Measurements from ENCODE around the gene STRA8. TPM values are rescaled to one million over a fixed set of nuclear protein-coding genes. Genes with fewer than 3 reads are reported as not detected.

STRA8 gene
- total RNA-seq, 1 experiment from 2014 or later, result not detected

GRCh38 chr7:135215180-135215579 is 18.5 kb upstream of the STRA8 start:
- BruUV-seq (replicated peaks), result no TSS peak
- CTCF ChIA-PET, result no interaction called here
- H3K9me2 ChIP-seq (ENCODE audit: insufficient read depth), result no peaks in the 10 kb centered on the region

GRCh38 chr7:135215698-135216097 is 17.9 kb upstream of the STRA8 start:
- CTCF ChIA-PET, result no interaction called here
- TF ChIP-seq CTCF (conservative IDR thresholded peaks at IDR 0.05) (no peak), EZH2 (IDR thresholded peaks at IDR 0.05; ENCODE audit: low read depth) (no peak)
- no peak for DNase-seq
- no peaks in the 10 kb centered on the region; the same call in 1 of the 2 replicates for H3K4me1 ChIP-seq (replicated peaks; ENCODE audit: insufficient read depth)
- POLR2A ChIA-PET (ENCODE audit: unreplicated experiment), result no interaction called here
- H3K36me3 ChIP-seq (ENCODE audit: low read depth), result no peaks in the 10 kb centered on the region
- no peaks in the 10 kb centered on the region for H4K20me1 ChIP-seq (ENCODE audit: insufficient read depth)
- no TSS peak for BruUV-seq (replicated peaks)
- H3F3A ChIP-seq (ENCODE audit: insufficient read depth, low read depth), result no peaks in the 10 kb centered on the region
- H3K79me2 ChIP-seq (ENCODE audit: low read depth), result no peaks in the 10 kb centered on the region
- no peaks in the 10 kb centered on the region for H3K27me3 ChIP-seq (ENCODE audit: insufficient read depth, low read depth)
- H3K4me2 ChIP-seq, result no peak overlapping the region
- H3K27ac ChIP-seq, result no peak overlapping the region
- no peak overlapping the region for H2AFZ ChIP-seq
- H3K9me2 ChIP-seq (ENCODE audit: insufficient read depth), result no peaks in the 10 kb centered on the region
- H3K9me3 ChIP-seq (ENCODE audit: insufficient read depth, low read depth), result no peaks in the 10 kb centered on the region
- intact Hi-C loops (cut with micrococcal nuclease; ENCODE audit: unreplicated experiment), result no loop called here
- no peak overlapping the region for H3K4me3 ChIP-seq

More at GRCh38 chr7:135215180-135215579, 18.5 kb upstream of the STRA8 start:
- Histone ChIP-seq H3K27me3 (ENCODE audit: insufficient read depth, low read depth) (no peaks in the 10 kb centered on the region), H3K79me2 (ENCODE audit: low read depth) (no peaks in the 10 kb centered on the region), H3K4me2 (no peak overlapping the region), H3K36me3 (ENCODE audit: low read depth) (no peaks in the 10 kb centered on the region), H3K4me1 (replicated peaks; ENCODE audit: insufficient read depth) (no peaks in the 10 kb centered on the region; the same call in 1 of the 2 replicates), H3F3A (ENCODE audit: insufficient read depth, low read depth) (no peaks in the 10 kb centered on the region), H3K9me3 (ENCODE audit: insufficient read depth, low read depth) (no peaks in the 10 kb centered on the region), H3K4me3 (no peak overlapping the region), H4K20me1 (ENCODE audit: insufficient read depth) (no peaks in the 10 kb centered on the region), H3K27ac (no peak overlapping the region), H2AFZ (no peak overlapping the region)
- no peak for DNase-seq
- TF ChIP-seq EZH2 (IDR thresholded peaks at IDR 0.05; ENCODE audit: low read depth) (no peak), CTCF (conservative IDR thresholded peaks at IDR 0.05) (no peak)
- intact Hi-C loops (cut with micrococcal nuclease; ENCODE audit: unreplicated experiment), result no loop called here
- POLR2A ChIA-PET (ENCODE audit: unreplicated experiment), result interaction anchor here (0.6 kb wide), 1 partner anchor 584 kb away, joined by 4 read pairs; no protein-coding TSS in a partner anchor

- Histone ChIP-seq H3K4me3 (no peak overlapping the region), H3K27ac (no peak overlapping the region), H3K79me2 (ENCODE audit: low read depth) (no peaks in the 10 kb centered on the region), H3F3A (ENCODE audit: insufficient read depth, low read depth) (no peaks in the 10 kb centered on the region), H4K20me1 (ENCODE audit: insufficient read depth) (no peaks in the 10 kb centered on the region), H3K27me3 (ENCODE audit: insufficient read depth, low read depth) (no peaks in the 10 kb centered on the region), H3K36me3 (ENCODE audit: low read depth) (no peaks in the 10 kb centered on the region), H3K9me3 (ENCODE audit: insufficient read depth, low read depth) (no peaks in the 10 kb centered on the region), H3K9me2 (ENCODE audit: insufficient read depth) (no peaks in the 10 kb centered on the region), H3K4me1 (replicated peaks; ENCODE audit: insufficient read depth) (no peaks in the 10 kb centered on the region), H3K4me2 (no peak overlapping the region), H2AFZ (no peak overlapping the region)
- ChIA-PET POLR2A (ENCODE audit: unreplicated experiment) (no interaction called here), CTCF (no interaction called here)
- BruUV-seq (replicated peaks), result no TSS peak
- intact Hi-C loops (cut with micrococcal nuclease; ENCODE audit: unreplicated experiment), result no loop called here
- no peak for TF ChIP-seq EZH2 (IDR thresholded peaks at IDR 0.05; ENCODE audit: low read depth)
- no peak for TF ChIP-seq CTCF (conservative IDR thresholded peaks at IDR 0.05)
- no peak for DNase-seq
Measured at GRCh38 chr7:135217645-135218509, 15.8 kb upstream of the STRA8 start.

Measured in PC-9 (cell line).